K562 (cell line): ENCODE data around the gene EWSR1.

ENCODE experiments used
- HDAC2 ChIP-seq: fragments of 450-650 bp; IDR thresholded peaks from 2 replicates; pipeline ENCODE4 v1.6.1; 2016; ENCODE audit warnings: mild to moderate bottlenecking
- HIVEP1 ChIP-seq: fragments of 250-450 bp; sonication (Bioruptor Pico); IDR thresholded peaks from 2 replicates; pipeline ENCODE4 v1.4.0; 2020; ENCODE audit warnings: mild to moderate bottlenecking
- MTF1 ChIP-seq: fragments of 250-450 bp; sonication (Bioruptor Pico); IDR thresholded peaks from 2 replicates; pipeline ENCODE4 v1.9.0; 2021; ENCODE audit warnings: moderate library complexity, mild to moderate bottlenecking, inconsistent platforms, borderline replicate concordance
- SRF ChIP-seq, 2 experiments: fragments of 250-450, 450-650 bp in 1 of 2; sonication (Bioruptor Pico) in 1 of 2; sonication (generic) in 1 of 2; formaldehyde crosslinking; IDR thresholded peaks; 2 replicates each; pipeline versions ENCODE4 v1.5.0 to v1.5.1; 2020 to 2022; ENCODE audit warnings: mild to moderate bottlenecking in 1 of 2, missing genetic modification reagents in 1 of 2

DNA sequence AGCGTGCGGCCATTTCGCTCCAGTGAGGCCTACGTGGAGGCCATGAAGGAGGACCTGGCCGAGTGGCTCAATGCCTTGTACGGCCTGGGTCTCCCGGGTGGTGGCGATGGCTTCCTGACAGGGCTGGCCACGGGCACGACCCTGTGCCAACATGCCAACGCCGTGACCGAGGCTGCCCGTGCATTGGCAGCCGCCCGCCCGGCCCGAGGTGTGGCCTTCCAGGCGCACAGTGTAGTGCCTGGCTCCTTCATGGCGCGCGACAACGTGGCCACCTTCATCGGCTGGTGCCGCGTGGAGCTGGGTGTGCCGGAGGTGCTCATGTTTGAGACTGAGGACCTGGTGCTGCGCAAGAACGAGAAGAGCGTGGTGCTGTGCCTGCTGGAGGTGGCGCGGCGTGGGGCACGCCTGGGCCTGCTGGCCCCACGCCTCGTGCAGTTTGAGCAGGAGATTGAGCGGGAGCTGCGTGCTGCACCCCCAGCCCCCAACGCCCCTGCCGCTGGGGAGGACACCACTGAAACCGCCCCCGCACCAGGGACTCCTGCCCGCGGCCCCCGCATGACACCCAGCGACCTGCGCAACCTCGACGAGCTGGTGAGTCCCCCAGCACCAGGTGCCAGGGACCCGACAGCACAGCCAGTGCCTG, 40.2 kb downstream of the EWSR1 start:
- TF ChIP-seq MTF1: no peak
- TF ChIP-seq HDAC2: no peak
- no peak for TF ChIP-seq SRF (CRISPR knock-in tag; IDR thresholded peaks at IDR 0.05)
- no peak for TF ChIP-seq HIVEP1 (CRISPR knock-in tag)
